ELF-1 (cell line): ENCODE data around the gene BLMH.
"Not testable (repeated sequence)": the region's sequence is repeated elsewhere in the genome, so short reads cannot be mapped to it uniquely, and the experiment has no call there.

ENCODE experiments used
- DNase-seq: peaks from one replicate; pipeline ENCODE4 v3.0.0-alpha.2; 2016; ENCODE audit warnings: low read depth, low spot score

Gene BLMH

GRCh38 chr17:30249460-30249859 is 42.3 kb downstream of the BLMH start:
- no peak for DNase-seq

- DNase-seq, result no peak
These were observed 43.0 kb downstream of the BLMH start for GRCh38 chr17:30248786-30249185.

- no peak for DNase-seq
These were observed 45.3 kb downstream of the BLMH start for GRCh38 chr17:30246460-30246859.

GRCh38 chr17:30244853-30245385 is 46.8 kb downstream of the BLMH start:
- no peak for DNase-seq

- DNase-seq, result no peak
These were observed 48.2 kb downstream of the BLMH start for GRCh38 chr17:30243568-30243967.

GRCh38 chr17:30243002-30243401 is 48.7 kb downstream of the BLMH start:
- DNase-seq, result no peak

GRCh38 chr17:30241051-30241450 is 50.7 kb downstream of the BLMH start:
- no peak for DNase-seq

- DNase-seq, result no peak
These were observed 51.6 kb downstream of the BLMH start for GRCh38 chr17:30240177-30240576.

- DNase-seq, result no peak
These were observed 52.7 kb downstream of the BLMH start for GRCh38 chr17:30239089-30239462.

- peak; percentile 68 for DNase-seq
These were observed 53.2 kb downstream of the BLMH start for GRCh38 chr17:30238387-30239088.

GRCh38 chr17:30238003-30238344 is 53.8 kb downstream of the BLMH start:
- DNase-seq, result no peak

- DNase-seq, result peak; percentile 32
These were observed 54.3 kb downstream of the BLMH start for GRCh38 chr17:30237296-30238002.

- DNase-seq, result peak; percentile 84
These were observed 55.0 kb downstream of the BLMH start for GRCh38 chr17:30236766-30237165.

- DNase-seq, result peak; percentile 23
These were observed 55.5 kb downstream of the BLMH start for GRCh38 chr17:30236297-30236624.

- DNase-seq, result peak; percentile 76
These were observed 56.1 kb downstream of the BLMH start, which contains the start of gene SLC6A4 for GRCh38 chr17:30235386-30236296. SLC6A4 (minus strand) TSS chr17:30235697; CDS start chr17:30221958, 13,739 bp downstream.

GRCh38 chr17:30234964-30235363 is 56.8 kb downstream of the BLMH start:
- DNase-seq, result peak; percentile 18

- DNase-seq, result no peak
These were observed 57.4 kb downstream of the BLMH start for GRCh38 chr17:30234296-30234695.

GRCh38 chr17:30232824-30233427 is 58.8 kb downstream of the BLMH start:
- no peak for DNase-seq

- DNase-seq, result no peak
These were observed 59.5 kb downstream of the BLMH start for GRCh38 chr17:30232015-30232823.

GRCh38 chr17:30230596-30231125 is 61.1 kb downstream of the BLMH start:
- DNase-seq, result no peak

- DNase-seq, result not testable (repeated sequence)
These were observed 61.7 kb downstream of the BLMH start for GRCh38 chr17:30230009-30230408.
